ENCODE results near the gene ITPR3.

Gene ITPR3

DNA sequence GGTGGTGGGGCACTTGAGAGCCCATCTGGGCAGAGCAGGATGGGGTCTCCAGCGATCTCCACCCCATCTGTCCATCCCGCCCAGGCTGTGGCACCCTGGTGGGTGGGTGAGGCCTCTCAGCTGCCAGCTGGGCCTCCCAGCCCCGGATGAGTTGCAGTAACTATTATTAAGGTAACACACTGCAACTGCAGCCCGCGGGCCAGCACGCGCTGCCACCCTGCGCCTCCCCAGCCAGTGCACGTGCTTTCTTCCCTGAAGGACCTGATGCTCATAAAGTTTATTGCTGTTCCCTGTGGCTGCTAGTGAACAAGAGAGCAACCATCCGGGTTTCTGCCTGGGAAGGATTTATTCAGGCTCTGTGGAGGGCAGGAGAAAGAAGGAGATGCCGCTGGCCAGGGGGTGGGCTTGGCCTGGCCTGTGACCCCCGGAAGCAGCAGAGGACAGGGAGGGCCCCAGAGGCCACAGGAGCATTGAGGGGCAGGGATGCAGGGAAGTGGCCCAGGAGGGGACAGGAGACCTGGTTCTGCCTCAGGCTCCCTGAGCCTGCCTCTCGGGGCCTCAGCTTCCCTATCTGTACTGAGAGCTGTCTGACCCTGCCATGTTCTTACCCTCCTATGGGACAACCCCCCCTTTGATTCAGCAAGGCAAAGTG is 123.9 kb downstream of the ITPR3 start:
- in situ Hi-C loops (cut with HindIII; ENCODE audit: low pct_unique_long_range_greater_than_20kb, low sequenced_read_pairs): no loop called here
- TF ChIP-seq JUND (IDR thresholded peaks at IDR 0.05; ENCODE audit: low read depth): no peak
- no peak for DNase-seq (ENCODE audit: low read depth in 1 of 2, low spot score in 1 of 2)

DNA sequence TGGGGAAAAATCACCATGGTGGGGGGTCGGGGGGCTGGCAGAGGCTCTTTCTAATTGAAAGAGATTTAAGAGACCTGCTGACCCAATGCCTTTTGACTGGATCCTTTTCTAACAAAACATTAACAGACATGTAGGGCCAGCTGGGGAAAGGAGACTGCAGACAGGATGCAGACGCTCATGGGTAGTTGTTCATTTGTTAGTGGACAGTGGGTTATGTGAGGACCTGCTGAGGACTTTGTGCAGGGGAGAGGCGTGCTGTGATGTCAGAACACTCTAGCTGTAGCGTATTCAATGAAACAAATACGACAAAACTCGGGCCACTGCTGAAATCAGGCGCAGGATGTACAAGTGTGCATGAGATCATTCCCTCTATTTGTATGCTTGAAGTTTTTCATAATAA is 124.4 kb downstream of the ITPR3 start:
- in situ Hi-C loops (cut with HindIII; ENCODE audit: low pct_unique_long_range_greater_than_20kb, low sequenced_read_pairs): no loop called here
- TF ChIP-seq JUND (IDR thresholded peaks at IDR 0.05; ENCODE audit: low read depth): no peak
- no peak for DNase-seq (ENCODE audit: low read depth in 1 of 2, low spot score in 1 of 2)

Measured in T47D (cell line).